Right renal pelvis (tissue), 4 donors: ENCODE data around the gene MRPL4. TPM values are rescaled to one million over a fixed set of nuclear protein-coding genes. Genes with fewer than 3 reads are reported as not detected.
"Not testable (repeated sequence)": the region's sequence is repeated elsewhere in the genome, so short reads cannot be mapped to it uniquely, and the experiment has no call there.

ENCODE experiments used
- DNase-seq, 4 donors: peaks; one replicate each; pipeline ENCODE4 v3.0.0-alpha.2; 2013; ENCODE audit warnings: low read depth in 4 of 4, low spot score in 3 of 4, missing footprints in 1 of 4
- polyA plus RNA-seq, 4 donors: library from polyadenylated mRNA; unstranded; fragments of 120-200 nt; gene quantifications; one replicate each; pipeline ENCODE4 v1.2.1, GENCODE V29; 2013; ENCODE audit not compliant: insufficient read length in 4 of 4

The MRPL4 gene
- polyA plus RNA-seq, 4 donors, result 38.3 to 57.4 (median 39.5) TPM

DNA sequence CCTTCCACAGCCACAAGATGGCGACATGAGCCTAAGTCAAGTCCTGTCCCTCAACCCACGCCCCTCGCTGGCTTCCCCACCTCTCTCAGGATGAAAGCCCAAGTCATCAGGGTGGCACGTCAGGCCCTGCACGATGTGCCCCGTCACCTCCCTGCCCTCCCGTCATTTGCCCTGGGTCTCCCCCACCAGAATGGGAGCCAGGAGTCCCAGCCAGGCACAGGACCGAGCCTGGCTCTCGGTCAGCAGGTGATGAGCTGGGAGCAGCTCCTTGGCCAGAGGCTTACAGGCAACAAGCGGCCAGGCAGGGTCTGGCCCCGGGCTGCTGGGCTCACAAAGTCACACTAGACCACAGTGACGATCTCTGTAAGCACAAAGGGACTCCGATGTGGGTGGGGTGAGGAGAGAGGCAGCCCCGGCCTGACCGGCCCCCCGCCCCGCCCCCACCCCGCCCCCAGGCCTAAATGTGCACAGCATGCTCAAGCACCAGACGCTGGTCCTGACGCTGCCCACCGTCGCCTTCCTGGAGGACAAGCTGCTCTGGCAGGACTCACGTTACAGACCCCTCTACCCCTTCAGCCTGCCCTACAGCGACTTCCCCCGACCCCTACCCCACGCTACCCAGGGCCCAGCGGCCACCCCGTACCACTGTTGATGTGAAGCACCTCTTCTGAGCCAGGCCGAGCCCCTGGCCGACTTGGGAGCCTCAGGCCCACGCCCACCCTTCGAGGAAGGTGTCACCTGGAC is 7.3 kb downstream of the MRPL4 start:
- peak in 2 of 4 donors; percentile 70 to 83 for DNase-seq

DNA sequence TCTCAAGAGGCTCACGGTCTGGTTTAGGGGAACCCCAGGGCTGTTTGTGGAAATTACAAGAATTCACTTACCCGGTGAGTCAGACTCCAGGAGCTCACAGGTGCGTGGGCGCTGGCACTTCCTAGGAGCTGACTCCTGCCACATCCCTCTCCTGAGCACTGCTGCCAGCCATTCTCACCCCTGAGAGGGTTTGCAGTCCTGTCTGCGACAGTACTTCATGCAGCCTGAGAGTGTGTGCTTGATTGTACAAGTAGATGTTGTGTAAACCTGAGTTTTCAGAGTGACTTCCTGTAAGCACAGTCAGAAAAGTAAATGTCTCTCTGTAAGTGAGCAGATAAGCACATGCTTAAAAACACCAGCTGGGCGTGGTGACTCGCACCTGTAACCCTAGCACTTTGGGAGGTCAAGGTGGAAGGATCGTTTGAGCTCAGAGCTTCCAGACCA is 8.1 kb downstream of the MRPL4 start:
- DNase-seq, result no peak

DNA sequence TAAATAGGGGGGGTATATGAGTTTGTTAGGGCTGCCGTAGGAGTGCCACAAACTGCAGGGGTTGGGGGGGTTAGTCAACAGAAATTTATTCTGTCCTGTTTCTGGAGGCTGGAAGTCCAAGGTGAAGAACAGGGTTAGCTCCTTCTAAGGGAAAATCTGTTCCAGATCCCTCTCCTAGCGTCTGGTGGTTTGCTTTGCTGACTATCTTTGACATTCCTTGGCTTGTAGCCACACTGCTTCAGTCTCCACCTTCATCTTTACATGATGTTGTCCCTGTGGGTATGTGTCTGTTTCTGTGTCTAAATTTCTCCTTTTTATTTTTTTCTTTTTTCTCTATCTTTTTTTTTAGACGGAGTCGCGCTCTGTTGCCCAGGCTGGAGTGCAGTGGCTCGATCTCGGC is 10.8 kb downstream of the MRPL4 start:
- no peak for DNase-seq

DNA sequence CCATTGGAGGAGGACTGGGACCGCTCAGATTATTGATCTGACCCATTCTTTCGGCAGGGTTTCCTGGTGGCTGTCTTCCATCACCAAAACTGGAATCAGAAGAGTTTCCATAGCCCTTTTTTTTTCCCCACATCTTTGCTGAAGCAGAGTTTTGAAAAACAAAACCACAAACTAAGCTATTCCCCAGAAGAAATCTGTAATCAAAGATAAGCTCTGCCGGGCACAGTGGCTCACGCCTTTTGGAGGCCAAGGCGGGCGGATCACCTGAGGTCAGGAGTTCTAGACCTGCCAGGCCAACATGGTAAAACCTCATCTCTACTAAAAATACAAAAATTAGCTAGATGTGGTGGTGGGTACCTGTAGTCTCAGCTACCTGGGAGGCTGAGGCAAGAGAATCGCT is 14.7 kb downstream of the MRPL4 start:
- no peak for DNase-seq

DNA sequence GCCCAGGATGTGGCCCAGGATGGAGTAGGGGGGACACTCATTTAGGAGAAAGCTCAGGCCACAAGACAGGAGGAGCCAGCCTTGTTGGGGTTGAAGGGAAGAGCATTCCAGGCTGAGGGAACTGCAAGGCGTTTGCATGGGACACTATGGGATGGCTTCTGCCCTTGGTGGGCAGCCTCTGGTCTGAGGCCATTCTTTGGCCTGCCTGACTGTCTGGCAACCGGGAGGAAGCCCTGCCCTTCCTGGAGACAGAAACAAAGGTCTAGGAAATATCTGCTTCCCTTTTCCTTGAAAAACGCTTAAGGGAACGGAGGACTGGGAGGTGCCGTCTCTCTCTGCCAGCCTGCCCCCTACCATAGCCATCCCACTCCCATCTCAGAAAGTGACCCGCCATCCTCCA is 16.1 kb downstream of the MRPL4 start:
- no peak for DNase-seq

DNA sequence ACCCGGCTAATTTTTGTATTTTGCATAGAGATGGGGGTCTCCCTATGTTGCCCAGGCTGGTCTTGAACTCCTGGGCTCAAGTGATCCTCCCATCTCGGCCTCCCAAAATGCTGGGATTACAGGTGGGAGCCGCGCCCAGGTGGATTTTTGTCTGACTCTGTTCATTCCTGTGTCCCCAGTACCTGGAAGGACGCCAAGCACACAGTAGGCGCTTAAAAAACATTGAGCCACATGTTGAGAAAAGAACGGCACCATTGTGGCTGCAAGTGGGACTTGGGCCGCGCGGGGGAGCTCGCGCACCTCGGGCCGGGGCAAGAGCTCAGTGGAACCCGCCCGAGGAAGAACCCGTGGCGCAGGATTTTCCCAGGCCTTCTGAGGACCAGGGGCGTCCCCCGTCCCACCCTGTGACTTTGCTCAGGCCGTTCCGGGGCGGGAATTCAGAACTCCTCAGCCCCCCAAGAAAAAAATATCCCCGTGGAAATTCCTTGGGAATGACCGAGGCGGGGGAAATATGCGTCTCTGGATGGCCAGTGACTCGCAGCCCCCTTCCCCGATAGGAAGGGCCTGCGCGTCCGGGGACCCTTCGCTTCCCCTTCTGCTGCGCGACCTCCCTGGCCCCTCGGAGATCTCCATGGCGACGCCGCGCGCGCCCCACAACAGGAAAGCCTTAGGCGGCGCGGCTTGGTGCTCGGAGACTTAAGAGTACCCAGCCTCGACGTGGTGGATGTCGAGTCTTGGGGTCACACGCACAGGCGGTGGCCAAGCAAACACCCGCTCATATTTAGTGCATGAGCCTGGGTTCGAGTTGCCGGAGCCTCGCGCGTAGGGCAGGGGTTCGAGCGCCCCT is 17.5 kb downstream of the MRPL4 start:
- DNase-seq, result peak in 1 of 4 donors; percentile 58

DNA sequence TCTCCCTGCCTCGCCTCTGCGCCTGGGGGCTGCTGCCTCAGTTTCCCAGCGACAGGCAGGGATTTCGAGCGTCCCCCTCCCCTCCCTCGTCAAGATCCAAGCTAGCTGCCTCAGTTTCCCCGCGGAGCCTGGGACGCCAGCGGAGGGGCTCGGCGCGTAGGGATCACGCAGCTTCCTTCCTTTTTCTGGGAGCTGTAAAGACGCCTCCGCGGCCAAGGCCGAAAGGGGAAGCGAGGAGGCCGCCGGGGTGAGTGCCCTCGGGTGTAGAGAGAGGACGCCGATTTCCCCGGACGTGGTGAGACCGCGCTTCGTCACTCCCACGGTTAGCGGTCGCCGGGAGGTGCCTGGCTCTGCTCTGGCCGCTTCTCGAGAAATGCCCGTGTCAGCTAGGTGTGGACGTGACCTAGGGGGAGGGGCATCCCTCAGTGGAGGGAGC is 18.2 kb downstream of the MRPL4 start:
- DNase-seq, result no peak

DNA sequence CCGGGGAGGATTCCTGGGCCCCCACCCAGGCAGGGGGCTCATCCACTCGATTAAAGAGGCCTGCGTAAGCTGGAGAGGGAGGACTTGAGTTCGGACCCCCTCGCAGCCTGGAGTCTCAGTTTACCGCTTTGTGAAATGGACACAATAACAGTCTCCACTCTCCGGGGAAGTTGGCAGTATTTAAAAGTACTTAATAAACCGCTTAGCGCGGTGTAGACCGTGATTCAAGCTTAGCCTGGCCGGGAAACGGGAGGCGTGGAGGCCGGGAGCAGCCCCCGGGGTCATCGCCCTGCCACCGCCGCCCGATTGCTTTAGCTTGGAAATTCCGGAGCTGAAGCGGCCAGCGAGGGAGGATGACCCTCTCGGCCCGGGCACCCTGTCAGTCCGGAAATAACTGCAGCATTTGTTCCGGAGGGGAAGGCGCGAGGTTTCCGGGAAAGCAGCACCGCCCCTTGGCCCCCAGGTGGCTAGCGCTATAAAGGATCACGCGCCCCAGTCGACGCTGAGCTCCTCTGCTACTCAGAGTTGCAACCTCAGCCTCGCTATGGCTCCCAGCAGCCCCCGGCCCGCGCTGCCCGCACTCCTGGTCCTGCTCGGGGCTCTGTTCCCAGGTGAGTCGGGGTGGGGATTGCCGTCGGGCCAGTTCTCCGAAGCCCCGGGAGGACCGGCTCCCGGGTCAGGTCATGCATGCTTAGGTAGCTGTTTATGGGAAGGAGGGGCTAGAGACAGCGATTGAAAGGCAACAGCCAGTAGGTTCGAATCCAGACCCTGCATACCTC is 18.8 kb downstream of the MRPL4 start, which contains the start of gene ICAM1:
Gene ICAM1 (plus strand): TSS at position 505 of the 779 bp plus-strand sequence. CDS start 40 bp downstream, at position 545.
- no peak for DNase-seq

DNA sequence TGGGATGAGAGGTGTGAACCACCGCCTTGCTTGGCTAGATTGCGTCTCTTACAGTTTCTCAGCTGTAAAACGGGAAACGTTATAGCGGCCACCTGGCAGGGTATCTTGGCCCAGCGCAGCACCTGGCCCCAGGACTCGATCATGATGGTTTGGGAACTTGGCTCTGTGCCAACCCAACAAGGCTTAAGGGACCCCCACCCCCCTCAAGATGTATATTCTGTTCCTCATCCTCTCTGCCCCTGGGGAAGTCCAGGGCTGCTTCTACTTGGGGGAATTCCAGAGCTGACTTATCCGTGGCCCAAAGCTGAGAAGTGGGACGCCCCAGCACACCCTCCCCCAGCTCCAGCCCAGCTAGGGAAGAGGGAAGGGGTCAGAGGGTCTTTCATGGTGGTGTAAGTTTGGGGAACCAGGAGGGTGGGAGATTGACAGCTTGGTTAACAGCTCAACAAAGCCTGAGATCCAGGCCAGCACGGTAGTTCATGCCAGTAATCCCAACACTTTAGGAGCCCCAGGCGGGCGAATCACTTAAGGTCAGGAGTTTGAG is 19.6 kb downstream of the MRPL4 start:
- DNase-seq, result no peak

DNA sequence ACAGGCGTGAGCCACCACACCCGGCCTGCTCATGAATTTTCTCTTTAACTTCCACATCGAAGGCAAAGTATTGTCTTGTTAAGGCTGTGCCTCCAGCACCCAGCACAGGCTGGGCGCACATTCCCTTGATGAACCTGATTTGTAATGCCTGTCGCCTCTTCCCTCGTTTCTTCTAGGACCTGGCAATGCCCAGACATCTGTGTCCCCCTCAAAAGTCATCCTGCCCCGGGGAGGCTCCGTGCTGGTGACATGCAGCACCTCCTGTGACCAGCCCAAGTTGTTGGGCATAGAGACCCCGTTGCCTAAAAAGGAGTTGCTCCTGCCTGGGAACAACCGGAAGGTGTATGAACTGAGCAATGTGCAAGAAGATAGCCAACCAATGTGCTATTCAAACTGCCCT is 22.6 kb downstream of the MRPL4 start:
- DNase-seq, result no peak

DNA sequence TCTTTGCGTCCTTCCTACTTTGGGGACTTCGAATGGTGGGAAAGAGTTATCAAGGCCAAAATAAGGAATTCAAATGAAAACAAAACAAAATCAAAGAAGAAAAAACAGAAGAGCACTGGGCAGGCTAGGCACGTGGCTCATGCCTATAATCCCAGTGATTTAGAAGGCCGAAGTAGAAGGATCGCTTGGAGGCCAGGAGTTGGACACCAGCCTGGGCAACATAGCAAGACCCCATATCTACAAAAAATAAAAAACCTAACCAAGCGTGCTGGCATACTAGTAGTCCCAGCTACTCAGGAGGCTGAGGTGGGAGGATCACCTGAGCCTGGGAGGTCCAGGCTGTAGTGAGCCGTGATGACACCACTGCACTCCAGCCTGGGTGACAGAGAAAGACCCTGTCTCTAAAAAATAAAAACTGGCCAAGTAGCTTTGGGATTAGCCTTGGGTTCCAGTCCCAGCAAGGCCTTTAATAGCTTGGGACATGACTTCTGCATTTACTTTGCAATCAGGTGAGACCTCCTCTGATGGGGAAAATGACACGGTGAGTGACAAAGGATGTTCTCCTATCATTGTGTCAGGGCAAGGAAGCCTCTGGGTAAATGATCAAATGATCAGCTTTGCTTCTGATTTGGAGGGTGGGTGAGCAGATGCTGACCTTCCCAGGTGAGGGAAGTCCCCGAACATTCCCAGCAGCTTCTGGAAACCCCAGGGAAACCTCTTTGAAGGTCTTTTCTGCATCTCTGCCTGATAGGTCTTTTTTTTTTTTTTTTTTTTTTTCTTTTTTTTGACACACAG is 26.0 kb downstream of the MRPL4 start:
- DNase-seq, result no peak

DNA sequence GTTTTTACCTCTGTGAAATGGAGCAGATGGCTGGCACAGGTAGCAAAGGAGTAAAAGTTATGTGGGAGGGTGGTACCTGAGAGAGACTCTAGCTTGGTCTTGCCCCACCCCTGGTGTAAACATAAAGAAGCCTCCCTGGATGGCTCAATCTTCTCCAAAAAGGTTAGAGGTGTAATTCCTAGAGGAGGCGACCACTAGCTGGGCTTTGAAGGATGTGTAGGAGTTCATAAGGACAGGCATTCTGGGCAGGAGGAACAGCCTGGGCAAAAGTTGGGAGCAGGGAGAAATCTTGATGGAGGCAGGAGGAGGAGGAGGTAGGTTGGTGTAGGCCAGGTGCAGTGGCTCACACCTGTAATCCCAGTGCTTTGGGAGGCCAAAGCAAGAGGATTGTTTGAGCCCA is 26.9 kb downstream of the MRPL4 start:
- DNase-seq, result no peak

DNA sequence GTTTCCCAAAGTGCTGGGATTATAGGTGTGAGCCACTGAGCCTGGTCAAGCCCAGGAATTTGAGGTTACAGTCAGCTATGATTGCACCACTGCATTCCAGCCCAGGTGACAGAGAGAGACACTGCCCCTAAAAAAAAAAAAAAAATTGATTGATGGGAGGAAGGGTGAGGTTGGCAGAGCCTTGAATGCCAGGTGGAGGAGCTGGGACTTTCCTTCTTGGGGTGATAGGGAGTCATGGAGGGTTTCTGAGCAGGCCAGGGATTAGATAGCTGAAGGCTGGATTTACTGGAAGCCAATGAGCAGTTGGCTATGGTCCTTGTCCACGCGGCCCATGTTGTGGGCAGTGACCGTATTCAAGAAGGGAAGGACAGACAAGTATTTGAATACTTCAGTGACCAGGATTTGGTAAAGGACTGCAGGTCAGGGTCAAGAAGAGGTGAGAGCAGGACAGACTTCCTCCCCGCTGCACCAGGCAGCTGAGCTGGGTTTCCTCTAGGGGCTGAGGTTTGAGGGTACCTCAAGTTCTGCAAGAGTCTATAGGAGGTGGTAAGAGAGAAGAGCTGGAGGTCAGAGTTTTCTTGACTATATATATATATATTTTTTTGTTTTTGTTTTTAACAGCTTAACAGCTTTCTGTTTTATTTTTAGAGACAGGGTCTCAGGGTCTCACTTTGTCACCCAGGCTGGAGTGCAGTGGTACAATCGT is 27.9 kb downstream of the MRPL4 start:
- no peak for DNase-seq

DNA sequence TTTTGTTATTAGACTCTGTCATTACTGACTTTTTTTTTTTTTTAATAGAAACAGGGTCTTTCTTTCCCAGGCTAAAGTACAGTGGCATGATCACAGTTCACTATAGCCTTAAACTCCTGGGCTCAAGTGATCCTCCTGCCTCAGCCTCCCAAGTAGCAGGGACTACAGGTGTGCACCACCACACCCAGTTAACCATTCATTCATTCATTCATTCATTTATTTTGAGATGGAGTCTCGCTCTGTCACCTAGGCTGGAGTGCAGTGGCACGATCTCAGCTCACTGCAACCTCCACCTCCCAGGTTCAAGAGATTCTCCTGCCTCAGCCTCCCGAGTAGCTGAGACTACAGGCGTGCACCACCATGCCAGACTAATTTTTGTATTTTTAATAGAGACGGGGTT is 30.0 kb downstream of the MRPL4 start:
- DNase-seq, result not testable (repeated sequence)

DNA sequence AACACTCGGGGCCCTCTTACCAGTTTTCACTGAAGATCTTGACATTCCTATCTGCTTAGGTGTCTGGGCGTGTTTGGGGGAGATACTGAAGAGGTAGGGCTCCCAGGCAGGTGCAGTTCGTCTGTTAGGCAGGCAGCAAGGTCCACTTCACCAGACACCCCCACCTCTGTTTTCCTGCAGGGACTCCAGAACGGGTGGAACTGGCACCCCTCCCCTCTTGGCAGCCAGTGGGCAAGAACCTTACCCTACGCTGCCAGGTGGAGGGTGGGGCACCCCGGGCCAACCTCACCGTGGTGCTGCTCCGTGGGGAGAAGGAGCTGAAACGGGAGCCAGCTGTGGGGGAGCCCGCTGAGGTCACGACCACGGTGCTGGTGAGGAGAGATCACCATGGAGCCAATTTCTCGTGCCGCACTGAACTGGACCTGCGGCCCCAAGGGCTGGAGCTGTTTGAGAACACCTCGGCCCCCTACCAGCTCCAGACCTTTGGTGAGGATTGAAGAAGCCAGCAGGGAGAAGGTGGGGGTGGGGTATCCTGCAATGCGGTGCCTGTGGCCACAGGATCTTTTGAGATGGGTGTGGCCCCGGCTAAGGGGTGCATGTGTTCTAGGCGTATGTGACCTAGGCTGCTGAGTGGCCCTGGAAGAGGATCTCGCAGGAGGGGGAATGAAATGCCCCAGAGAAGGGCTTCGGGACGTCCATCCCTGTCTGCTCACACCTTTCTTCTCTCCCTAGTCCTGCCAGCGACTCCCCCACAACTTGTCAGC is 31.5 kb downstream of the MRPL4 start:
- no peak for DNase-seq

DNA sequence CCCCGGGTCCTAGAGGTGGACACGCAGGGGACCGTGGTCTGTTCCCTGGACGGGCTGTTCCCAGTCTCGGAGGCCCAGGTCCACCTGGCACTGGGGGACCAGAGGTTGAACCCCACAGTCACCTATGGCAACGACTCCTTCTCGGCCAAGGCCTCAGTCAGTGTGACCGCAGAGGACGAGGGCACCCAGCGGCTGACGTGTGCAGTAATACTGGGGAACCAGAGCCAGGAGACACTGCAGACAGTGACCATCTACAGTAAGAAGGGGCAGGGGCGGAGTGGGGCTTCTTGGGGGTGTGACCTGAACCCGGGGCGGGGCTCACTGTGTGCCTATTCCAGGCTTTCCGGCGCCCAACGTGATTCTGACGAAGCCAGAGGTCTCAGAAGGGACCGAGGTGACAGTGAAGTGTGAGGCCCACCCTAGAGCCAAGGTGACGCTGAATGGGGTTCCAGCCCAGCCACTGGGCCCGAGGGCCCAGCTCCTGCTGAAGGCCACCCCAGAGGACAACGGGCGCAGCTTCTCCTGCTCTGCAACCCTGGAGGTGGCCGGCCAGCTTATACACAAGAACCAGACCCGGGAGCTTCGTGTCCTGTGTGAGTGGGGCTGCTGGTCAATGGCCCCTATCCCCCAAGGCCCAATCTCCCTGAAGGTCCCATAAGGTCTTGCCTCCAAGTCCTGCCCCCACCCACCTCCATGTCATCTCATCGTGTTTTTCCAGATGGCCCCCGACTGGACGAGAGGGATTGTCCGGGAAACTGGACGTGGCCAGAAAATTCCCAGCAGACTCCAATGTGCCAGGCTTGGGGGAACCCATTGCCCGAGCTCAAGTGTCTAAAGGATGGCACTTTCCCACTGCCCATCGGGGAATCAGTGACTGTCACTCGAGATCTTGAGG is 32.3 kb downstream of the MRPL4 start:
- no peak for DNase-seq

DNA sequence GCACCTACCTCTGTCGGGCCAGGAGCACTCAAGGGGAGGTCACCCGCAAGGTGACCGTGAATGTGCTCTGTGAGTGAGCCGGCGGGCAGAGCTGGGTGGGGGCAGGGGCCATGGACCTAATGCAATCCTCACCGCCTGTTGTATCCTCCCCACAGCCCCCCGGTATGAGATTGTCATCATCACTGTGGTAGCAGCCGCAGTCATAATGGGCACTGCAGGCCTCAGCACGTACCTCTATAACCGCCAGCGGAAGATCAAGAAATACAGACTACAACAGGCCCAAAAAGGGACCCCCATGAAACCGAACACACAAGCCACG is 32.9 kb downstream of the MRPL4 start:
- DNase-seq, result no peak

DNA sequence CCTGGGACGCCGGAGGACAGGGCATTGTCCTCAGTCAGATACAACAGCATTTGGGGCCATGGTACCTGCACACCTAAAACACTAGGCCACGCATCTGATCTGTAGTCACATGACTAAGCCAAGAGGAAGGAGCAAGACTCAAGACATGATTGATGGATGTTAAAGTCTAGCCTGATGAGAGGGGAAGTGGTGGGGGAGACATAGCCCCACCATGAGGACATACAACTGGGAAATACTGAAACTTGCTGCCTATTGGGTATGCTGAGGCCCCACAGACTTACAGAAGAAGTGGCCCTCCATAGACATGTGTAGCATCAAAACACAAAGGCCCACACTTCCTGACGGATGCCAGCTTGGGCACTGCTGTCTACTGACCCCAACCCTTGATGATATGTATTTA is 33.4 kb downstream of the MRPL4 start:
- no peak for DNase-seq
